ENCODE data around the gene SKIDA1. TPM values are rescaled to one million over a fixed set of nuclear protein-coding genes. Genes with fewer than 3 reads are reported as not detected.

SKIDA1 gene
- total RNA-seq, 3 donors from 2014 or later (not counting 1 experiment from before 2014, with no cell fraction given): not detected

- Mint-ChIP-seq H3K9me3 (no peaks in the 10 kb centered on the region), H3K4me1 (peaks cover 24 to 29% of the 10 kb centered on the region in 2 donors), H3K27ac (peak overlapping the region; percentile 62 to 75), H3K4me3 (peak overlapping the region; percentile 86), H3K36me3 (no peaks in the 10 kb centered on the region), H3K27me3 (ENCODE audit: low read depth in 2 of 2) (peaks cover 64 to 80% of the 10 kb centered on the region in 2 donors)
- Histone ChIP-seq H3K9me3 (ENCODE audit: control insufficient read depth, insufficient read depth, low read length) (no peaks in the 10 kb centered on the region), H3K36me3 (ENCODE audit: control insufficient read depth, insufficient read depth, low read length) (no peaks in the 10 kb centered on the region), H3K27ac (ENCODE audit: low read length) (no peak overlapping the region), H3K27me3 (ENCODE audit: control insufficient read depth, insufficient read depth, low read length) (peaks cover 72% of the 10 kb centered on the region), H3K4me1 (ENCODE audit: control insufficient read depth, insufficient read depth, low read length) (peaks cover 34% of the 10 kb centered on the region), H3K4me3 (ENCODE audit: low read length) (no peak overlapping the region)
- no peak for TF ChIP-seq CTCF (IDR thresholded peaks at IDR 0.05)
- intact Hi-C loops (cut with micrococcal nuclease): loop anchor here (2.0 kb wide), 1 partner anchor 823 kb away; no protein-coding TSS in a partner anchor
- DNase-seq (peak in 1 of 2 donors; percentile 55), ATAC-seq (peak in 1 of 3 donors; percentile 27)
- WGBS (ENCODE audit: insufficient coverage): 1% methylated on average over 13 of the region's 13 CpGs
Measured at GRCh38 chr10:21518149-21518640, 7.3 kb downstream of the SKIDA1 start.

- peak overlapping the region; percentile 86 for H3K4me3 Mint-ChIP-seq
- peak overlapping the region; percentile 20 for H3K4me3 ChIP-seq (ENCODE audit: low read length)
- no peaks in the 10 kb centered on the region for H3K9me3 ChIP-seq (ENCODE audit: control insufficient read depth, insufficient read depth, low read length)
- H3K36me3 Mint-ChIP-seq: no peaks in the 10 kb centered on the region
- DNase-seq (peak in 1 of 2 donors; percentile 58), ATAC-seq (peak; percentile 19 to 46 (median 39))
- H3K9me3 Mint-ChIP-seq: no peaks in the 10 kb centered on the region
- WGBS (ENCODE audit: insufficient coverage): 1% methylated on average over 72 of the region's 73 CpGs
- peaks cover 24 to 29% of the 10 kb centered on the region in 2 donors for H3K4me1 Mint-ChIP-seq
- intact Hi-C loops (cut with micrococcal nuclease): loop anchor here (2.0 kb wide), 2 partner anchors 21 to 823 kb away; no protein-coding TSS in a partner anchor
- peaks cover 34% of the 10 kb centered on the region for H3K4me1 ChIP-seq (ENCODE audit: control insufficient read depth, insufficient read depth, low read length)
- no peaks in the 10 kb centered on the region for H3K36me3 ChIP-seq (ENCODE audit: control insufficient read depth, insufficient read depth, low read length)
- peaks cover 63 to 81% of the 10 kb centered on the region in 2 donors for H3K27me3 Mint-ChIP-seq (ENCODE audit: low read depth in 2 of 2)
- H3K27ac Mint-ChIP-seq: peak overlapping the region; percentile 62 to 75
- H3K27me3 ChIP-seq (ENCODE audit: control insufficient read depth, insufficient read depth, low read length): peaks cover 78% of the 10 kb centered on the region
- no peak for TF ChIP-seq CTCF (IDR thresholded peaks at IDR 0.05)
- no peak overlapping the region for H3K27ac ChIP-seq (ENCODE audit: low read length)
Measured at GRCh38 chr10:21517134-21518031, 8.1 kb downstream of the SKIDA1 start.

- no peaks in the 10 kb centered on the region for H3K9me3 Mint-ChIP-seq
- H3K4me1 Mint-ChIP-seq: peaks cover 24 to 29% of the 10 kb centered on the region in 2 donors
- no peak overlapping the region for H3K27ac ChIP-seq (ENCODE audit: low read length)
- under 1% methylated on average over 86 of the region's 86 CpGs for WGBS (ENCODE audit: insufficient coverage)
- intact Hi-C loops (cut with micrococcal nuclease): loop anchor here (2.0 kb wide), 1 partner anchor 20 kb away; no protein-coding TSS in a partner anchor
- no peaks in the 10 kb centered on the region for H3K36me3 ChIP-seq (ENCODE audit: control insufficient read depth, insufficient read depth, low read length)
- DNase-seq (peak; percentile 36 to 79), ATAC-seq (peak; percentile 72 to 83 (median 79))
- H3K27me3 Mint-ChIP-seq (ENCODE audit: low read depth in 2 of 2): peaks cover 67 to 83% of the 10 kb centered on the region in 2 donors
- H3K36me3 Mint-ChIP-seq: no peaks in the 10 kb centered on the region
- TF ChIP-seq CTCF (IDR thresholded peaks at IDR 0.05): no peak
- no peak overlapping the region for H3K27ac Mint-ChIP-seq
- H3K4me1 ChIP-seq (ENCODE audit: control insufficient read depth, insufficient read depth, low read length): peaks cover 34% of the 10 kb centered on the region
- peaks cover 82% of the 10 kb centered on the region for H3K27me3 ChIP-seq (ENCODE audit: control insufficient read depth, insufficient read depth, low read length)
- peak overlapping the region; percentile 20 for H3K4me3 ChIP-seq (ENCODE audit: low read length)
- peak overlapping the region; percentile 86 for H3K4me3 Mint-ChIP-seq
- H3K9me3 ChIP-seq (ENCODE audit: control insufficient read depth, insufficient read depth, low read length): no peaks in the 10 kb centered on the region
Measured at GRCh38 chr10:21516242-21517131, 9.0 kb downstream of the SKIDA1 start.
